Smooth muscle cell (in vitro differentiated cells): Measurements from ENCODE around the gene TPPP3. TPM values are rescaled to one million over a fixed set of nuclear protein-coding genes. Genes with fewer than 3 reads are reported as not detected.

Source experiments
- DNase-seq: peaks from one replicate; lab custom pipeline; 2025; ENCODE audit not compliant: unreplicated experiment; lab: John Stamatoyannopoulos, UW
- H2AFZ ChIP-seq: fragments of 200-600 bp; sonication (generic); 2 replicates; pipeline ENCODE4 v1.6.0; 2016; ENCODE audit warnings: antibody characterized with exemption, low read depth, mild to moderate bottlenecking
- H3F3A ChIP-seq: fragments of 200-600 bp; sonication (generic); 2 replicates; pipeline ENCODE4 v1.6.0; 2017; ENCODE audit warnings: antibody characterized with exemption, low read depth
- H3K27ac ChIP-seq: fragments of 200-600 bp; sonication (generic); 2 replicates; pipeline ENCODE4 v1.5.1; 2016; ENCODE audit warnings: low read depth, mild to moderate bottlenecking
- H3K27me3 ChIP-seq: fragments of 200-600 bp; sonication (generic); 2 replicates; pipeline ENCODE4 v1.6.1; 2016; ENCODE audit warnings: low read depth, mild to moderate bottlenecking
- H3K36me3 ChIP-seq: fragments of 200-600 bp; sonication (generic); 2 replicates; pipeline ENCODE4 v1.5.1; 2016; ENCODE audit warnings: low read depth
- H3K4me1 ChIP-seq: fragments of 200-600 bp; sonication (generic); 2 replicates; pipeline ENCODE4 v1.5.1; 2016; ENCODE audit warnings: low read depth
- H3K4me2 ChIP-seq: fragments of 200-600 bp; sonication (generic); 2 replicates; pipeline ENCODE4 v1.6.0; 2016; ENCODE audit warnings: mild to moderate bottlenecking
- H3K4me3 ChIP-seq: fragments of 200-600 bp; sonication (generic); 2 replicates; pipeline ENCODE4 v1.5.1; 2016; ENCODE audit warnings: mild to moderate bottlenecking
- H3K79me2 ChIP-seq: fragments of 200-600 bp; sonication (generic); 2 replicates; pipeline ENCODE4 v1.6.0; 2016; ENCODE audit warnings: low read depth, mild to moderate bottlenecking
- H3K9ac ChIP-seq: fragments of 200-600 bp; sonication (generic); 2 replicates; pipeline ENCODE4 v1.6.0; 2016; ENCODE audit warnings: low read depth
- H3K9me3 ChIP-seq: fragments of 200-600 bp; sonication (generic); replicated peaks from 2 replicates; pipeline ENCODE4 v1.5.1; 2016; ENCODE audit warnings: low read depth
- H4K20me1 ChIP-seq: fragments of 200-600 bp; sonication (generic); 2 replicates; pipeline ENCODE4 v1.6.0; 2016; ENCODE audit warnings: low read depth
- CTCF ChIP-seq: fragments of 200-600 bp; sonication (generic); IDR thresholded peaks from 2 replicates; pipeline ENCODE4 v1.5.1; 2017; ENCODE audit warnings: borderline replicate concordance, mild to moderate bottlenecking, antibody characterized with exemption; ENCODE audit not compliant: insufficient read depth, poor library complexity, severe bottlenecking
- WGBS: methylation state at CpG from one replicate; pipeline ENCODE4 v1.1.7; 2016; ENCODE audit warnings: low lambda C conversion rate; 5-methylcytosine and 5-hydroxymethylcytosine counted together
- polyA plus RNA-seq: library from polyadenylated mRNA; unstranded; fragments of >200 nt; fragmentation: Nextera tagmentation; extraction: Ambion mirVana; gene quantifications from 2 replicates; pipeline ENCODE4 v1.2.1, GENCODE V29; 2016
- total RNA-seq: library from RNA; depleted of rRNA; stranded (reverse); fragments of >200 nt; gene quantifications from 2 replicates; pipeline ENCODE4 v1.2.3, GENCODE V29; 2014

The TPPP3 gene
- total and polyA plus RNA-seq, 2 experiments from 2014 or later = 1.3 to 1.9 TPM

GRCh38 chr16:67397036-67397801 lies 3.9 kb upstream of the TPPP3 start:
- H3K79me2 ChIP-seq = no peaks in the 10 kb centered on the region
- peak overlapping the region; percentile 76 for H3K9ac ChIP-seq
- peaks cover 13% of the 10 kb centered on the region for H3K27me3 ChIP-seq
- H3K36me3 ChIP-seq = no peaks in the 10 kb centered on the region
- peaks cover 25% of the 10 kb centered on the region for H3K4me1 ChIP-seq
- H3K4me3 ChIP-seq = no peak overlapping the region
- 88% methylated on average over 15 of the region's 15 CpGs for WGBS
- H4K20me1 ChIP-seq = no peaks in the 10 kb centered on the region
- H3K27ac ChIP-seq = no peak overlapping the region
- H3F3A ChIP-seq = no peaks in the 10 kb centered on the region
- no peak overlapping the region for H2AFZ ChIP-seq
- TF ChIP-seq CTCF = no peak
- no peaks in the 10 kb centered on the region for H3K9me3 ChIP-seq
- DNase-seq = no peak
- peak overlapping the region; percentile 69 for H3K4me2 ChIP-seq

GRCh38 chr16:67396159-67397035 lies 3.1 kb upstream of the TPPP3 start:
- Histone ChIP-seq H3K36me3 (no peaks in the 10 kb centered on the region), H3K9me3 (no peaks in the 10 kb centered on the region), H2AFZ (no peak overlapping the region), H3F3A (no peaks in the 10 kb centered on the region), H3K4me3 (no peak overlapping the region), H3K4me1 (peaks cover 25% of the 10 kb centered on the region), H3K27ac (no peak overlapping the region), H4K20me1 (no peaks in the 10 kb centered on the region), H3K79me2 (no peaks in the 10 kb centered on the region), H3K9ac (peak overlapping the region; percentile 76), H3K27me3 (peaks cover 13% of the 10 kb centered on the region), H3K4me2 (peak overlapping the region; percentile 69)
- 25% methylated on average over 20 of the region's 31 CpGs for WGBS
- TF ChIP-seq CTCF = no peak
- peak; percentile 54 for DNase-seq

GRCh38 chr16:67395458-67396158 lies 2.3 kb upstream of the TPPP3 start:
- H3K9me3 ChIP-seq = no peaks in the 10 kb centered on the region
- H3K79me2 ChIP-seq = no peaks in the 10 kb centered on the region
- no peak overlapping the region for H3K9ac ChIP-seq
- 82% methylated on average over 13 of the region's 13 CpGs for WGBS
- H3K27ac ChIP-seq = no peak overlapping the region
- H3F3A ChIP-seq = no peaks in the 10 kb centered on the region
- H3K4me3 ChIP-seq = no peak overlapping the region
- no peak for DNase-seq
- H2AFZ ChIP-seq = no peak overlapping the region
- H4K20me1 ChIP-seq = no peaks in the 10 kb centered on the region
- peaks cover 25% of the 10 kb centered on the region for H3K4me1 ChIP-seq
- H3K36me3 ChIP-seq = no peaks in the 10 kb centered on the region
- peak overlapping the region; percentile 69 for H3K4me2 ChIP-seq
- peaks cover 13% of the 10 kb centered on the region for H3K27me3 ChIP-seq
- no peak for TF ChIP-seq CTCF
